Stimulated activated naive CD8-positive, alpha-beta T cell treated with anti-CD3 and anti-CD28 coated beads, Interleukin-15, Interleukin-2, amounts not matched to agents 100 ng/mL and 50 ng/mL, for 24 hours (primary cell): Measurements from ENCODE around the gene MBD5.
"Not testable (repeated sequence)": the region's sequence is repeated elsewhere in the genome, so short reads cannot be mapped to it uniquely, and the experiment has no call there.

ENCODE experiments used
- H3K27ac Mint-ChIP-seq: one replicate; pipeline ENCODE4 v1.8.0; 2021; ENCODE audit warnings: mild to moderate bottlenecking, mixed read lengths
- H3K27me3 Mint-ChIP-seq: one replicate; pipeline ENCODE4 v1.8.0; 2021; ENCODE audit warnings: mixed read lengths
- H3K36me3 Mint-ChIP-seq: one replicate; pipeline ENCODE4 v1.8.0; 2021; ENCODE audit warnings: low read depth, mixed read lengths
- H3K4me1 Mint-ChIP-seq: one replicate; pipeline ENCODE4 v1.8.0; 2021; ENCODE audit warnings: low read depth, mixed read lengths
- H3K4me3 Mint-ChIP-seq: one replicate; pipeline ENCODE4 v1.8.0; 2021; ENCODE audit warnings: mild to moderate bottlenecking, mixed read lengths
- H3K9me3 Mint-ChIP-seq: one replicate; pipeline ENCODE4 v1.8.0; 2021; ENCODE audit warnings: mixed read lengths

MBD5 gene

GRCh38 chr2:148541792-148542191 lies 520.9 kb downstream of the MBD5 start:
- no peaks in the 10 kb centered on the region for H3K9me3 Mint-ChIP-seq
- H3K4me1 Mint-ChIP-seq = peaks cover 53% of the 10 kb centered on the region
- H3K27me3 Mint-ChIP-seq = no peaks in the 10 kb centered on the region
- H3K4me3 Mint-ChIP-seq = no peak overlapping the region
- H3K27ac Mint-ChIP-seq = no peak overlapping the region
- no peaks in the 10 kb centered on the region for H3K36me3 Mint-ChIP-seq

- H3K4me1 Mint-ChIP-seq = peaks cover 54% of the 10 kb centered on the region
- H3K36me3 Mint-ChIP-seq = no peaks in the 10 kb centered on the region
- H3K9me3 Mint-ChIP-seq = no peaks in the 10 kb centered on the region
- no peak overlapping the region for H3K4me3 Mint-ChIP-seq
- H3K27me3 Mint-ChIP-seq = no peaks in the 10 kb centered on the region
- H3K27ac Mint-ChIP-seq = no peak overlapping the region
Measured at GRCh38 chr2:148542614-148543013, 521.7 kb downstream of the MBD5 start.

GRCh38 chr2:148543088-148543540 lies 522.2 kb downstream of the MBD5 start:
- H3K36me3 Mint-ChIP-seq, H3K27ac Mint-ChIP-seq, H3K4me3 Mint-ChIP-seq, H3K9me3 Mint-ChIP-seq, H3K27me3 Mint-ChIP-seq: not testable (repeated sequence)
- H3K4me1 Mint-ChIP-seq = peaks cover 52% of the 10 kb centered on the region

- Mint-ChIP-seq H3K4me3 (no peak overlapping the region), H3K36me3 (no peaks in the 10 kb centered on the region), H3K27me3 (no peaks in the 10 kb centered on the region), H3K9me3 (no peaks in the 10 kb centered on the region), H3K4me1 (peaks cover 30% of the 10 kb centered on the region), H3K27ac (peak overlapping the region; percentile 64)
Measured at GRCh38 chr2:148545390-148546256, 524.7 kb downstream of the MBD5 start.

- no peaks in the 10 kb centered on the region for H3K36me3 Mint-ChIP-seq
Measured at GRCh38 chr2:148546270-148546669, 525.4 kb downstream of the MBD5 start.

GRCh38 chr2:148548716-148549400 lies 528.0 kb downstream of the MBD5 start:
- Mint-ChIP-seq H3K27me3 (no peaks in the 10 kb centered on the region), H3K27ac (no peak overlapping the region), H3K4me3 (no peak overlapping the region), H3K4me1 (peaks cover 24% of the 10 kb centered on the region), H3K36me3 (no peaks in the 10 kb centered on the region), H3K9me3 (no peaks in the 10 kb centered on the region)

More at GRCh38 chr2:148546270-148546669, 525.4 kb downstream of the MBD5 start:
- Mint-ChIP-seq H3K4me1 (peaks cover 24% of the 10 kb centered on the region), H3K9me3 (no peaks in the 10 kb centered on the region), H3K27ac (peak overlapping the region; percentile 64), H3K27me3 (no peaks in the 10 kb centered on the region), H3K4me3 (no peak overlapping the region)

- Mint-ChIP-seq H3K27me3 (no peaks in the 10 kb centered on the region), H3K9me3 (no peaks in the 10 kb centered on the region), H3K4me1 (no peaks in the 10 kb centered on the region), H3K4me3 (no peak overlapping the region), H3K27ac (no peak overlapping the region), H3K36me3 (no peaks in the 10 kb centered on the region)
Measured at GRCh38 chr2:148552675-148553331, 531.9 kb downstream of the MBD5 start.

GRCh38 chr2:148553332-148553887 lies 532.5 kb downstream of the MBD5 start:
- Mint-ChIP-seq H3K27ac (no peak overlapping the region), H3K27me3 (no peaks in the 10 kb centered on the region), H3K36me3 (no peaks in the 10 kb centered on the region), H3K4me1 (no peaks in the 10 kb centered on the region), H3K9me3 (peaks cover 3% of the 10 kb centered on the region), H3K4me3 (no peak overlapping the region)

GRCh38 chr2:148554459-148555247 lies 533.8 kb downstream of the MBD5 start:
- H3K27ac Mint-ChIP-seq = no peak overlapping the region
- H3K4me1 Mint-ChIP-seq = no peaks in the 10 kb centered on the region
- no peak overlapping the region for H3K4me3 Mint-ChIP-seq
- no peaks in the 10 kb centered on the region for H3K27me3 Mint-ChIP-seq
- peaks cover 6% of the 10 kb centered on the region for H3K9me3 Mint-ChIP-seq
- no peaks in the 10 kb centered on the region for H3K36me3 Mint-ChIP-seq

GRCh38 chr2:148555622-148556294 lies 534.9 kb downstream of the MBD5 start:
- H3K36me3 Mint-ChIP-seq = no peaks in the 10 kb centered on the region
- no peaks in the 10 kb centered on the region for H3K4me1 Mint-ChIP-seq
- no peaks in the 10 kb centered on the region for H3K27me3 Mint-ChIP-seq
- H3K9me3 Mint-ChIP-seq = peaks cover 6% of the 10 kb centered on the region
- H3K27ac Mint-ChIP-seq = no peak overlapping the region
- H3K4me3 Mint-ChIP-seq = no peak overlapping the region

- no peaks in the 10 kb centered on the region for H3K27me3 Mint-ChIP-seq
- no peak overlapping the region for H3K4me3 Mint-ChIP-seq
- no peaks in the 10 kb centered on the region for H3K4me1 Mint-ChIP-seq
Measured at GRCh38 chr2:148557844-148558436, 537.0 kb downstream of the MBD5 start.

GRCh38 chr2:148560496-148560895 lies 539.6 kb downstream of the MBD5 start:
- H3K9me3 Mint-ChIP-seq = peaks cover 6% of the 10 kb centered on the region
- no peaks in the 10 kb centered on the region for H3K36me3 Mint-ChIP-seq
- no peak overlapping the region for H3K4me3 Mint-ChIP-seq

More at GRCh38 chr2:148557844-148558436, 537.0 kb downstream of the MBD5 start:
- Mint-ChIP-seq H3K27ac (no peak overlapping the region), H3K36me3 (no peaks in the 10 kb centered on the region), H3K9me3 (peaks cover 6% of the 10 kb centered on the region)

GRCh38 chr2:148561389-148561788 lies 540.5 kb downstream of the MBD5 start:
- H3K27ac Mint-ChIP-seq = no peak overlapping the region
- no peaks in the 10 kb centered on the region for H3K4me1 Mint-ChIP-seq
- no peaks in the 10 kb centered on the region for H3K27me3 Mint-ChIP-seq
- H3K36me3 Mint-ChIP-seq = no peaks in the 10 kb centered on the region
- peaks cover 6% of the 10 kb centered on the region for H3K9me3 Mint-ChIP-seq
- H3K4me3 Mint-ChIP-seq = no peak overlapping the region

More at GRCh38 chr2:148560496-148560895, 539.6 kb downstream of the MBD5 start:
- Mint-ChIP-seq H3K4me1 (no peaks in the 10 kb centered on the region), H3K27me3 (no peaks in the 10 kb centered on the region), H3K27ac (no peak overlapping the region)
